OCI-LY7 (cell line): ENCODE data around the gene AQP11.

ENCODE experiments used
- EZH2phosphoT487 ChIP-seq: fragments of 200-600 bp; sonication (generic); IDR thresholded peaks from 2 replicates; pipeline ENCODE4 v1.6.1; 2018; ENCODE audit warnings: low read depth, borderline replicate concordance, mild to moderate bottlenecking, mixed run types, antibody characterized with exemption, low read length, moderate library complexity, mixed read lengths
- TF ChIP-seq, protein P1 (sequence below): fragments of 200-600 bp; sonication (generic); conservative IDR thresholded peaks from 2 replicates; pipeline ENCODE4 v1.5.1; 2014; ENCODE audit warnings: mild to moderate bottlenecking, antibody characterized with exemption, low read length, moderate library complexity, mixed read lengths

DNA sequence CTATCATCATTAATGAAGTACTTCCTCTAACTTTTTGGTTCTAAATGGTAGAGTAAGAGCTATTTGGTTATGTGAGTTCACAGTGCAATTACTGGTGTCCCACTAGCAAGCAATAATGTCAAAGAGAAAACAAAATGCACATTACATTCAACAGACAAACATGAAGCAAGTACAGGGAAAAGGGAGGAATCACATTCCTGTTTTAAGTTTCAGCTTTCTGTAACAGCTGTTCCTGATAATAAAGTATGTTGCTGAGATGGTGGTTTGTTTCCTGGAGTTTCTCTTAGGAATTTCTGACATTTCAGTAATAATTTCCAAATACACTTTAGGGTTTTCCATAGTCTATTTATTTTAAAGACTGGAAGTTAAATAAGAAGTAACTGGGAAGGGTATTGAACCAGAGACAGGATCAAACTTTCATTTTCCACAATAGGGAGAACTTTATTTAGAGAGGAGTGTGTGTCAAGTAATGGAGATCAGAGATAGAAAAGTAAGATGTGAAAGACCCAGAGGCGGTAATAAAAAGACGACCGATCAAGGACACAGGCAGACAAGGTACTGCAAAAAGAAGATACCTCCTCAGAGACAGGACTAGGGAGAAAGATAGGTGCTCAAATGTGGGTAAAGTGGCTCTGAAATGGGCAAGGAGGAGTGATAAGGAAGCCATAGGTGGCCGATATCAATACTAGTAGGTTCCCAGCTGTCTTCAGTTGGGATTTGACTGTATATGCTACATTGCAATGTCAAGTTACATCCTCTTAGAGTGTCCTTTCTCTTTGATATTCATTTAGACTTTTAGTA is 68.7 kb downstream of the AQP11 start:
- TF ChIP-seq, protein P1, sequence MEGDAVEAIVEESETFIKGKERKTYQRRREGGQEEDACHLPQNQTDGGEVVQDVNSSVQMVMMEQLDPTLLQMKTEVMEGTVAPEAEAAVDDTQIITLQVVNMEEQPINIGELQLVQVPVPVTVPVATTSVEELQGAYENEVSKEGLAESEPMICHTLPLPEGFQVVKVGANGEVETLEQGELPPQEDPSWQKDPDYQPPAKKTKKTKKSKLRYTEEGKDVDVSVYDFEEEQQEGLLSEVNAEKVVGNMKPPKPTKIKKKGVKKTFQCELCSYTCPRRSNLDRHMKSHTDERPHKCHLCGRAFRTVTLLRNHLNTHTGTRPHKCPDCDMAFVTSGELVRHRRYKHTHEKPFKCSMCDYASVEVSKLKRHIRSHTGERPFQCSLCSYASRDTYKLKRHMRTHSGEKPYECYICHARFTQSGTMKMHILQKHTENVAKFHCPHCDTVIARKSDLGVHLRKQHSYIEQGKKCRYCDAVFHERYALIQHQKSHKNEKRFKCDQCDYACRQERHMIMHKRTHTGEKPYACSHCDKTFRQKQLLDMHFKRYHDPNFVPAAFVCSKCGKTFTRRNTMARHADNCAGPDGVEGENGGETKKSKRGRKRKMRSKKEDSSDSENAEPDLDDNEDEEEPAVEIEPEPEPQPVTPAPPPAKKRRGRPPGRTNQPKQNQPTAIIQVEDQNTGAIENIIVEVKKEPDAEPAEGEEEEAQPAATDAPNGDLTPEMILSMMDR: no peak
- TF ChIP-seq EZH2phosphoT487: no peak
